CD4-positive, alpha-beta T cell treated with Interleukin-10 for 1 hour (primary cell): ENCODE results near the gene CBX4.

Experiments
- DNase-seq: peaks from one replicate; pipeline ENCODE4 v3.0.0-alpha.2; 2020

The CBX4 gene

DNA sequence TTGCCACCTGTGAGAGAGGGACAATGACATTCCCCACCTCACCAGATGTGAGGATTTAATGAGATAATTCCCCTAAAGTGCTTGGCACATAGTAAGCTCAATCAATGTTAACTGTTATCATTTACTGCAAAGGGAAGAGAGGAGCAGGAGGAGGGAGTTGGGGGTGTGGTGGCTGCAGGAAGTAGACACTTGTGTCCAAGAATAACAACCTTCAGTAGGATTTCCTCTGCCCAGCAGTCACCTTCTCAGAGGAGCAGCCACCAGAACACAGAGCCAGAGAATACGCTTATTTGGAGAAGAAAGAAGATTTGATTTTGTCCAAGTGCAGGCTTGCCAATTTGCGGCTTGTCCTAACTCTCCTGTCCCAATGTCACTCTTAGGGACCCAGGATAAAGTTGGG is 10.2 kb downstream of the CBX4 start:
- DNase-seq: no peak

DNA sequence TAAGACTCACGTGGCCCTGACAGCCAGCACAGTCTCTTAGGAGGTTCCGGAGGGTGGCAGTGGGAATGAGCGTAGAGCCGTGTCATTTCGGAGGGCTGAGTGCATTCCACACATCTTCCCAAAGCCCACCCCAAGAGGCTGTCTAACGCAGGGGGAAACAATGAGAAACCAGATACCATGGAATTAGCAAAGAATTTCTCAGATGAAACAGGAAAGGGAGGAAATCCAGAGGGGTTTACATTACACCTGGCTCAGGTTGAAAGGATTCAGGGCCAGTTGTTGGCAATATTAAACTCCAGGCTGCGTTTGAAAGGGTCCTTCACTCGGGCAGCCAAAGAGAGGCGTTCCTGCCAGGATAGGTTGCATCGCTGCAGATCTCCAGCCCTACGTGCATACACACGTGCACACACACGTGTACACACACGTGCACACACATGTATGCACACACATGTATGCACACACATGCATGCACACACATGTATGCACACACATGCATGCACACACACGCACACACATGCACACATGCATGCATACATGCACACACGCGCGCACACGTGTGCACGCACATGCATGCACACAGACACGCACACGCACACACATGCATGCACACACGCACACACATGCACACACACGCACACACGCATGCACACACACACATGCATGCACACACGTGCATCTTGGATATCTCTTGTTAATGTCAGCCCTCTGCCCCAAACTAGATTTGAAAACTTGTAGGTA is 12.2 kb downstream of the CBX4 start:
- DNase-seq: no peak

DNA sequence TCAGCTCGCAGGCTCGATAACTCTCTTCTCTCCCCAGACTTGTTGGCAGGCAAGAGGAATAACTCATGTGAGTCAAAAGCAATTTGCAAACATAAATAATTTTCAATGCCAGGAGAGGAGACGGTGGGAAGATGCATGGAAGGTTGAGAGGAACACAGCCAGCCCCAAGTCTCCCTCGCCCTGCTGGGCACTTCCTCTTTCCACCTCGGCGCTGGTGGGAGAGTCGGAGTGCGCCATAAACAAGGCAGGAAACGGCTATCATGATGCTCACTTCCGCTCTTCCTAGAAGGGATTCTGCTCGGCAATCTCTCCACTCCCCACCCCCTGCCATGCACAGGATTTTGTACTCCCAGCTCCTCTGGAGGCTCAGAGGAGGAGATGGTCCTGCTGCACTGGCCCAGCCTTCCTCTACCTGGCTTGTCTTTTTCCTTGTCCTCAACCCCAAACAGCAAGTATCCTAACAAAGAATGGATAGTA is 13.0 kb downstream of the CBX4 start:
- no peak for DNase-seq

DNA sequence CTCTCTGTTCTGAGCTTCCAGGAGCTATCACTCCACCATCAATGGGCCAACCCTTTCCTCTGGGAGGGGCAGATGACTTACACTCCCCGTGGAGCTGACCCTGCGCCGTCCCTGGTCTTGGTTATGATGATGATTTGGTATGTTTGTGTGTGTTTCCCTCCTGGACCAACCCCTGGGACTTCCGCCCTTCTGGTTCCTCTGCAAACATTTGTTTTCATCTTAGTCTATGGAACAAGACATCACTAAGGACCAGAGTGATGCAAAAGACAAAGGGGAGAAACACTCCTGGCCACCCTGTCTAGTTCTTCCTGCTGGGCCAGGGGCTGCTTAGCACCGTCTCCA is 13.7 kb downstream of the CBX4 start:
- DNase-seq: no peak

DNA sequence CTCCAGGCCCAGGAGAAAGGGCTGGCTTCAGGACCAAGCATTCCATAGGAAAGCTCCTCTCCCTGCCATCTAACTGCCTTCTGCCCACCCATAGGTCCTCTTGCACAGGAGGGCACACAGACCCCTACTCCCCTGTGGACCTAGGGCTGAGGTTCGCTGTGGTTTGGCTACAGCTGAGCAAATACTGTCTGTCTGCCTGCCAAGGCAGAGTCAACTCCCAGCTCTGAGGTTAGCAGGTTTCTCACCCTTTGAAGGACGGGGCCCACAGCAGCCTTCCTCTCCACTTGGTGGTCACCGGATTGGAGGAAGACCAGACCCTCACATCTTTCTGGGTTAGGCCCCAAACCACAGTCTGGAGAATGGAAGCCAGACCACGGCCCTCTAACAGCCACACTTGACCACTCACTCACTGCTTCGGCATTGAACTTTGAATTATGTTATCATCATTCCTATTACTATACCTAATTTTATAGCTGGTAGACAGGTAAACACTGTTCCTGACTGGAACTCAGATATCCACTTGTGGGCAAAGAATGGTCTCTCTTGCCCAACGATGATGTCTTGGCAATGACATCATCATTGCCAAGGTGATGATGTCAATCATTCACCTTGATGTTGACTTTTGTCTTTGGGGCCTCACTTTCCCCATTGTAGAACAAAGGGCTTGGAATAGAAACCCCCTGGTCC is 14.2 kb downstream of the CBX4 start:
- no peak for DNase-seq

GRCh38 chr17:79824234-79824633 is 15.0 kb downstream of the CBX4 start:
- DNase-seq: no peak

DNA sequence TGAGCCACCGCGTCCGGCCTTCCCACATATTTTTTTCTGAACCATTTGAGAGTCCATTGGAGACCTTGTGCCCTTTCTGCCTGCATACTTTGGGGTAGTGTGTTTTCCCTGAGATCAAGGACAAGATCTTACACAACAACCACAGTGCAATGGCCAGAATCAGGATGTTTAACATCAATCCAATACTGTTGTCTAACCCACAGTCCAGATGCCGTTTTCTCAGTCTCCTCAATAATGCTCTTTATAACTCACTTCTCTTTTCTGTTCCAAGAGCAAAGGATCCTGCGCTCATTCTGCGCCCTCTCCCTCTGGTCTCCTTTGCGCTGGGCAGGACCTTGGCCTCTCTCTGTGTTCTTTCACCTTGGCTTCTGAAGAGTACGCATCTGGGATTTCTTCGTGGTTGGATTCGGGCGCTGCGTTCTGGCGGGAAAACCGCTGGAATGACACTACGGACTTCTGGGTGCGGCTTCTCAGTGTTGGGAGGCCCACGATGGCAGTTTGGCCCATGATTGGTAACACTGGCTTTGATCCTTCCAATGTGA is 16.6 kb downstream of the CBX4 start:
- no peak for DNase-seq

- no peak for DNase-seq
Observed at GRCh38 chr17:79821331-79822095, 17.7 kb downstream of the CBX4 start.

- no peak for DNase-seq
Observed at GRCh38 chr17:79820959-79821330, 18.3 kb downstream of the CBX4 start.

DNA sequence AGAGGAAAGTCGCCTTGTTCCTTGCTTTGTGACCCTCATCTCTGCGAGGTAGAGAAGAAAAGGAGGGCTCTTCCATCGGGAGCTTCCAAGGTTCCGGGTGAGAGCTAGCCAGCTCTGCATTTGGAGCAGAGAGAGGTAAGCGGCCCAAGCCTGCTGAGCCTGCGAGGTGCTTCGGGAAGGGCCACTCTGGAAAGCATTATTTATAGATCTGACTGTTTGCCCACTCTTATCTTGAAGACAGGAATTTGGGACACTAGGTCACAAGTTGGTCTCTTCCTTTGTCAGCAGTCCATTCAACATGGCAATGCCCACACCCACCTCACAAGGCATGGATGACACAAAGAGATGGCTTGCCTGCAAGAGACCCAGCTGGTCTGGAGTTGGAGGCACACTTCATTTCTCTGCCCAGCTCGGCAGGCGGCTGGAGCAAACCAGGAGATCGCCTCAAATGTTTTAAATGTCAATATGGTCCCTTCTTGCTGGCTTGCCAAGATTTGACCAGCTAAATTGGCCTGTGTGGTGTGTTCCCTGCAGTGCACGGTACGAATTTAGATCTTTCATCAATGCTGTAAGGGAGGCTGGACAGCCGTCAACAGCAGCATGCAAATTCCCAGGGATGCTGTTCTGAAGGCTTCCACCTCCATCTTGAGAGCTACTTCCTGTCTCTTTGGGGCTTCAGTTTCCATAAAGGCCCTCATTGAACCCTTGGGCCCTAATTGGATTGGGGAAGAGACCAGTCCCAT is 19.5 kb downstream of the CBX4 start:
- no peak for DNase-seq

DNA sequence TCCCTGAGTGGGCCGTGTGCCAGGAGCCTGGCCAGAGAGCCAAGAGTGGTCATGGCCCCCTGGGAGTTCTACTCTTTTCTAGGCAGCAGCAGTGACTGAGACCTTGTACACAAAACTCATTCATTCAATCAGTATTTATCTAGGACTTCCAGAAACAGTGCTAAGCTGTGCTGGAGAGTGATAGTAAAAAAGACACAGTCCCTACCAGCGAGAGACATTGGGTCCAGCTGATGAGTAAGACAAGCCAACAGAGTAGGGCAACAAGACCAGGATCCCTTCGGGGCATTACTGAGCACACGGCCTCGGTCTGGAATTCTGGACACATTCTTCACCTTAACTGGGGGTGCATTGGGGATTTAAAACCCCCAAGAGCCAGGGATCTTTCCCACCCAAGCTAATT is 20.2 kb downstream of the CBX4 start:
- DNase-seq: no peak

DNA sequence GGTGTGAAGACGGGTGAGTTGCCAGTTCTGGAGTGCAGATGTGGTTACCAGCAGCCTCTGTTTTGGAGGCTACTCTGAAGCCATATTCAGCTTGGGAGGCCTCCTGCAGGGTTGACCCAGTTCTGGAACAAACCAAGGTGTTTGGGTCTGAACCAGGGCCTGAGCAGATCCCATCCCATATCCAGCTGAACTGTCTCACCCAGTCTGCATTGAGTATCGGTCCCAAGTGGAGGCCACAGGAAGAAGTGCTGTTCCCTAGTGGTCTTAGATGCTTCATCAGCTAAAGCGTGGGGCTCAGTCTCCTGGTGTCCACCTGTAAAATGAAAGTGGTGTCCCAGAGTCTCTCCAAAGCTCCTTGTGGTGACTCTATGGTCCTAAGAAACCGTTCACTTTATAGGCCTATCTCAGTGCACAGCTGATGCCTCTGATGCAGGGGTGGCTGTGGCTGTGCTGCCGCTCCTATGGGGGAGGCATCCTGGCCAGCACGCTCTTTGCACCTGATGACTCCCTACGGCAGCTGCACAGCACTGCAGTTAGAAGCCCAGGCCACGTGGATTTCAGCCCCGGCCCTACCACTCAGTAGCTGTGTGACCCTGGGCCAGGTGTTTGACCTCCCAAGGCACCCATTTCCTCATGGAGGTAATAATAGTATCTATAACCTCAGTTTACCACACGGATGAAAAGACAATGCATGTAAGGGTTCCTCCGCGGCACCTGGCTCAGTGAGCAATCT is 21.0 kb downstream of the CBX4 start:
- DNase-seq: no peak

- no peak for DNase-seq
Observed at GRCh38 chr17:79815836-79816461, 23.3 kb downstream of the CBX4 start.

- DNase-seq: no peak
Observed at GRCh38 chr17:79814974-79815835, 24.0 kb downstream of the CBX4 start.

DNA sequence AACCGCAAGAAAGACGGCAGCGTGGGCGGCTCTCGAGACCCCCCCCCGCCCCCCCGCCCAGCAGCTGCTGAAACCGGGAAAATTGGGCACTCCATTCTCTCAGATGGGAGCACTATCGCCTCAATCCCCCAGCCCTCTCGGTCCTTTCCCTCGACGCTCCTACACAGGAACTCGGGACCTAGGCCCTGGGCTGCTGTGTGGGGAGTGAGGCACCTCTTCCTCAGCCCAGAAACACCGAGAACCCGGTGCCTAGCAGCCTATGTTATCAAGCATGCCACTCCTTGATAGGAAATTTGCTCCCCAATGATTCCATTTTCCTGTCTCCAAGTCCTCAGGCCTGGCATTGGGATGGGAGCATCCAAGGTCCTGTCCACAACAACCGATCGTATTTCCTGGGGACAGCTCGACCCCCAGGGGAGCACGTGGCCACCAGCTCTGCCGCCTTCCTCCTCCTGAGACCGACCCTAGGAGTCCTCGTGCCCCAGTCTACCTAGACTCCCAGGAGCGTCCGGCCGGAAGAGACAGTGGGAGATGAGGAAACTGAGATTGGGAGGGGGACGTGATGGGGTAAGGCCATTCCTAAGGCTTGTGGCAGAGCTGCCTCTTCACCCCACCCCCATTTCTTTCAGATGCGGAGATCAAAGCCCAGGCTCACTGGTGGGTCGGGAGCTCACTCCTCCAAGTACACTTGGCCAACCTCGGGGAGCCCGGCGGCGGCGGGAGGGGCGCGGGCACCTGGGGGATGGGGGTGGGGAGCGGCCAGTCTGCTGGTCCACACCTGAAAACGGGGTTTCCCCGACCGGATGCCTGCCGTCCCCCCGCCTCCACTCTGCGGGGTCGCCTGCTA is 24.9 kb downstream of the CBX4 start:
- no peak for DNase-seq

DNA sequence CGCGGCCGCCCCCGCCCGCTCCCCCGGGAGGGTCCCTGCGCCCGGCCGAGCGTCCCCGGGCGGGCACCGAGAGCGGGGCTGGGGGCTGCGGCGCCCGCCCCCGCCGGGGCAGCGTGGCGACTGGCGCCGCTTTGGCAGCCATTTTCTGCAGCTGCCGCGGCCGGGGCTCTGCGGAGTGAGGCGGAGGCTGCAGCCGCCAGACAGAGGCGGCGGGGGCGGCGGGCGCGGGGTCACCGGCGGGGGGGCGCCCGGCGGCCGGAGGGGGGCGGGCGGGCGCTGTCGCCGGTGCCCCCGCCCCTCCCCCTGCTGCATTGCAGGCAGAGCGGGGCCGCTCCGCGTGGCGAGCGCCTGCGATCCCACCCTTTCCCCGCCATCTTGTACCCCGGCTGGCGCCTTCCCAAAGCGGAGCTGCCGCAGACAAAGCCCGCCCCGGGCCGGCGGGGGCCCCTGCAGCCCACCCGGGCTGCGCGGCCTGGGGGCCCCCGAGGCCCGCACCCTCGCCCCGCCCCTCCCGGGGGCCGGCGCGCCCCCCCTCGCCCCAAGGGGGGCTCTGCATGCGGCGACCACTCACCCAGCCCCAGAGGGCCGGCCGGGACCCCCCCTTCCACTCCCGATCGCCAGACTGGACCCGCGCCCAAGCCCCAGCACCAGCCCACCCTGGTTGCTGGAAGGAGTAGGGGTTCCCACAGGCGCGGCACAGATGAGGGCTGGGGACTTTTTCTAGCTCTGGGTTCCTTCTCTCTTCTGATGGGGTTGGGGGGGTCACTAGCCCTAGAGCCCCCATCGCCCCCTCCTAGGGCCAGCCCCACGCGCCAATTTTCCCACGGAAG is 25.7 kb downstream of the CBX4 start:
- DNase-seq: no peak

- DNase-seq: no peak
Observed at GRCh38 chr17:79812353-79813258, 26.6 kb downstream of the CBX4 start.

DNA sequence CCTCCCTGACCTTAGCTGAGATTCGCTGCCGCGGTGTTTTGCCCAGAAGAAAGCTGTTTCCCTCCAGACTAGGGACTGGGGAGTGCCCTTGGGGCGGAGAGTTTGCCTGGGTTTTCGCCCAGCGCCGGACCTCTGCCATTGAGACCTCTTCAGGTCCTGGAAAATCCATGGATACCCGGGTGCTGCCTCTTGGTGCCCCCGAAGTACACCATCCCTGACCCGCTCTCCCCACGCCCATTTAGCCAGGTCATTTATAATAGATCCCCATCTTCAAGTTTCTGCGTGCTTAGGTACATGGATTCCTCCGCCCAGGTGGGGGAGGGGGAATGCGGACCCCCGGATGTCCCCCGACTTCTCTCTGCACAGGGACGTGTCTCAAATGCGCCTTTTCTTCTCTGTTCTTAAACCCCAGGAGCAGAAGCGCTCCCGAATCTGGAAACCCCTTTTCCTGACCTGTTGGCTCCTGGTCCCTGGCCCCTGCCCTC is 27.3 kb downstream of the CBX4 start:
- no peak for DNase-seq
